ENCODE measurements around the gene MAGI2. TPM values are rescaled to one million over a fixed set of nuclear protein-coding genes. Genes with fewer than 3 reads are reported as not detected.

Gene MAGI2
- total and polyA plus RNA-seq, 2 donors (not counting 3 experiments of a cell fraction or from before 2014, with no cell fraction given): 0.28 to 6.0 TPM

DNA sequence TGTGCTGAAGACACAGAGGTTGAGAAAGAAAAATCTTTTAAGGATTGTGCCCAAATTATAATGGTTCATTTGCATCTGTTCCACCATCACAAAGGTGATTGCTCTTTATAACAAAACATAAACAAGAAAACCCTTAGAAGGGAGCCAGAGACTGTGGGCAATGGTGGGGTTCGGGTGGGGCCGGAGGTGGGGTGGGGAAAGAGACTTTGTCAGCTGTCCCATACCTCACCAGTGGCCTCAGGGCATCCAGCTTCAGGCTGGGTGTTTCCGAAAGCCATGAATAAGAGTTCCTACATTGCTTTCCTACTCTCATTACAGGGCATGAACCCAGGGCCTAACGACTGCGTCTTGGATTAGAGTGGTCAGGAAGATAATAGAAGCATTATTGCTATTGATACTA is 1427.0 kb downstream of the MAGI2 start:
- BruUV-seq (replicated peaks): no TSS peak
- POLR2A ChIA-PET: no interaction called here
- CTCF ChIA-PET: interaction anchor here (3.4 kb wide), 1 partner anchor 15 kb away, joined by 15 read pairs; no protein-coding TSS in a partner anchor
- Histone ChIP-seq H3K36me3 (ENCODE audit: control insufficient read depth in 2 of 2, extremely low read depth in 1 of 2, insufficient read depth in 2 of 2, low read length in 2 of 2) (no peaks in the 10 kb centered on the region), H3K9me1 (replicated peaks; ENCODE audit: control insufficient read depth, extremely low read depth, insufficient read depth, low read length) (no peaks in the 10 kb centered on the region), H3K27ac (ENCODE audit: insufficient read depth, low read depth, low read length) (no peak overlapping the region), H4K20me1 (replicated peaks; ENCODE audit: control insufficient read depth, extremely low read depth, insufficient read depth, low read length) (no peaks in the 10 kb centered on the region), H3K79me2 (ENCODE audit: control insufficient read depth, insufficient read depth, low read length) (no peaks in the 10 kb centered on the region), H3K4me2 (ENCODE audit: insufficient read depth, low read length) (no peak overlapping the region), H3K4me3 (replicated peaks in 1 of 3; ENCODE audit: insufficient read depth in 1 of 3, low read depth in 1 of 3, low read length in 3 of 3) (no peak overlapping the region), H3K9ac (replicated peaks; ENCODE audit: extremely low read depth, insufficient read depth, low read length) (no peak overlapping the region), H3K4me1 (ENCODE audit: control insufficient read depth, extremely low read depth, insufficient read depth, low read length) (no peaks in the 10 kb centered on the region), H2AFZ (ENCODE audit: low read depth, low read length) (no peak overlapping the region), H3K9me3 (replicated peaks; ENCODE audit: control insufficient read depth, insufficient read depth, low read length) (no peaks in the 10 kb centered on the region), H3K27me3 (ENCODE audit: control insufficient read depth in 2 of 2, insufficient read depth in 2 of 2, low read length in 2 of 2) (peaks cover 11 to 26% of the 10 kb centered on the region in 2 experiments)
- intact Hi-C loops (cut with micrococcal nuclease) (loop anchor here (10.0 kb wide), 1 partner anchor 1248 kb away; no protein-coding TSS in a partner anchor), dilution Hi-C loops (cut with MboI; ENCODE audit: extremely low pct_ligation_motif_present, low sequenced_read_pairs) (no loop called here)
- DNase-seq (ENCODE audit: low read depth, low spot score) (no peak), FAIRE-seq (no peak)
- TF ChIP-seq CTCF (IDR thresholded peaks at IDR 0.05; ENCODE audit: extremely low read depth in 1 of 2, insufficient read depth in 1 of 2, low read depth in 1 of 2, low read length in 2 of 2): no peak

GRCh38 chr7:78024591-78024990 is 1428.9 kb downstream of the MAGI2 start:
- intact Hi-C loops (cut with micrococcal nuclease) (loop anchor here (5.0 to 10.0 kb wide), 3 partner anchors 898 to 1250 kb away; no protein-coding TSS in a partner anchor), dilution Hi-C loops (cut with MboI; ENCODE audit: extremely low pct_ligation_motif_present, low sequenced_read_pairs) (no loop called here)
- BruUV-seq (replicated peaks): no TSS peak
- H3K4me1 ChIP-seq (ENCODE audit: control insufficient read depth, extremely low read depth, insufficient read depth, low read length): peaks cover 5% of the 10 kb centered on the region
- no peaks in the 10 kb centered on the region for H3K36me3 ChIP-seq (ENCODE audit: control insufficient read depth in 2 of 2, extremely low read depth in 1 of 2, insufficient read depth in 2 of 2, low read length in 2 of 2)
- H3K9ac ChIP-seq (replicated peaks; ENCODE audit: extremely low read depth, insufficient read depth, low read length): no peak overlapping the region
- CTCF ChIA-PET: interaction anchor here (0.9 to 3.4 kb wide), 2 partner anchors 17 to 197 kb away, joined by 3 to 15 read pairs; no protein-coding TSS in a partner anchor
- POLR2A ChIA-PET: no interaction called here
- H3K79me2 ChIP-seq (ENCODE audit: control insufficient read depth, insufficient read depth, low read length): no peaks in the 10 kb centered on the region
- H3K9me1 ChIP-seq (replicated peaks; ENCODE audit: control insufficient read depth, extremely low read depth, insufficient read depth, low read length): no peaks in the 10 kb centered on the region
- TF ChIP-seq EZH2 (IDR thresholded peaks at IDR 0.05; ENCODE audit: borderline replicate concordance, low read depth, low read length, severe bottlenecking) (no peak), MAX (IDR thresholded peaks at IDR 0.05; ENCODE audit: insufficient read depth, insufficient read length) (no peak), POLR2A (IDR thresholded peaks at IDR 0.05; ENCODE audit: low read depth, low read length) (no peak), CTCF (IDR thresholded peaks at IDR 0.05; ENCODE audit: extremely low read depth in 1 of 2, insufficient read depth in 1 of 2, low read depth in 1 of 2, low read length in 2 of 2) (no peak), JUN (IDR thresholded peaks at IDR 0.05; ENCODE audit: borderline replicate concordance, insufficient read depth, insufficient read length, low read depth) (no peak), MYC (IDR thresholded peaks at IDR 0.05; ENCODE audit: low read depth, low read length) (no peak), POLR2AphosphoS5 (IDR thresholded peaks at IDR 0.05; ENCODE audit: insufficient read depth, low read depth, low read length) (no peak), FOS (IDR thresholded peaks at IDR 0.05; ENCODE audit: borderline replicate concordance, insufficient read depth, low read length) (no peak), GATA2 (IDR thresholded peaks at IDR 0.05; ENCODE audit: insufficient read depth, insufficient read length, low read depth, low read length) (no peak)
- FAIRE-seq: no peak
- H3K27me3 ChIP-seq (ENCODE audit: control insufficient read depth in 2 of 2, insufficient read depth in 2 of 2, low read length in 2 of 2): peaks cover 11 to 16% of the 10 kb centered on the region in 2 experiments
- DNase-seq (ENCODE audit: low read depth, low spot score): no peak
- H2AFZ ChIP-seq (ENCODE audit: low read depth, low read length): no peak overlapping the region
- no peaks in the 10 kb centered on the region for H3K9me3 ChIP-seq (replicated peaks; ENCODE audit: control insufficient read depth, insufficient read depth, low read length)
- H3K4me3 ChIP-seq (replicated peaks in 1 of 3; ENCODE audit: insufficient read depth in 1 of 3, low read depth in 1 of 3, low read length in 3 of 3): no peak overlapping the region
- no peak overlapping the region for H3K27ac ChIP-seq (ENCODE audit: insufficient read depth, low read depth, low read length)
- H3K4me2 ChIP-seq (ENCODE audit: insufficient read depth, low read length): no peak overlapping the region
- H4K20me1 ChIP-seq (replicated peaks; ENCODE audit: control insufficient read depth, extremely low read depth, insufficient read depth, low read length): no peaks in the 10 kb centered on the region
